ENCODE results near the gene COL18A1.

- no peak for TF ChIP-seq CTCF (IDR thresholded peaks at IDR 0.05)
- TF ChIP-seq POLR2A (IDR thresholded peaks at IDR 0.05), result peak in 1 of 2 donors; percentile 35
These were observed 120.4 kb downstream of the COL18A1 start for GRCh38 chr21:45525153-45525909.
